ENCODE results near the gene GNB1L. TPM values are rescaled to one million over a fixed set of nuclear protein-coding genes. Genes with fewer than 3 reads are reported as not detected.

The GNB1L gene
- total and polyA plus RNA-seq, 9 of the 15 experiments (the other 6 are each of a cell fraction or from before 2014, with no cell fraction given), result 0.56 to 50.5 (median 10.2) TPM

DNA sequence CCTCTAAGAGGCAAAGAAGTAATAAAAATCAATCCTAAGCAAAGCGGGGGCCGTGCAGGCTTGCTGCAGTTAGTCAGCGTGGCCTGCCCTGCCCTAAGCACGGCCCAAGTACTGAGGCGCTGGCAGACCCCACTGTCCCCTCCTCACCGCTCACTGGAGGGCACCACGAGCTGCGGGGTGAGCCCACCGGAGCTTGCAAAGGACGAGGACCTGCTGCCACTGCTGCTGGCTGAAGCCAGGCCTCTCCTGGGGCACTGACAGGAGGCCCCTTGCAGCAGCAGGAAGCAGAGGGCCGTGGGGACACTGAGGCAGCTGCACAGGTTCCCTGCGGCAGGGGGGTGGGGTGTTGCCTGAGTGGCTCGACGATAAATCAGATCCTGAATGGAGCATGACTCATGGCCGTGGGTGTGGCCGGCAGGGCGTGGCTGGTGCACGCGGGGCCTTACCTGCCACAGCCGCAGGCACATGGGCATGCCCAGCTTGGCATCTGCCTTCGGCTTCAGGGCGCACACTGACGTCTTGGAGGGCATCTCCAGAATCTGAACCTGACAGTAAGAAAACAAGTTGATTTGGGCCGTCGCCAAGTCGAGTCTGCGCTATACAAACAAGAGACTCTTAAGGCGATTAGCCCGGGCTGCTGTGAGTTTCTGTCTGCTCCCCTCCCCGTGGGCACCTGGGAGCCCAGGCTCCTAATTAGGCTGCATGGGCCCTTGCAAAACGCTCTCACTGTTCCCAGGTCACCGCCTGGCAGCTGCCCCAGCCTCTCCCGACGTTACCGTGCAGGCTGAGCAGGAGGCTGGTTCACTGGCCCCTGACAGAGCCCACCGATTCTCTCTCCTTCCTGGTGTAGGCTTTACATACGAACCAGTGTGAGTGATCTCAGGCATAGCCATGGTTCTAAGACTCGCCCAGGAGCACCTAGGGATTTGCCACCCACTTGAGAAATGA lies 48.2 kb downstream of the GNB1L start (continued):
- TF ChIP-seq, protein P1, sequence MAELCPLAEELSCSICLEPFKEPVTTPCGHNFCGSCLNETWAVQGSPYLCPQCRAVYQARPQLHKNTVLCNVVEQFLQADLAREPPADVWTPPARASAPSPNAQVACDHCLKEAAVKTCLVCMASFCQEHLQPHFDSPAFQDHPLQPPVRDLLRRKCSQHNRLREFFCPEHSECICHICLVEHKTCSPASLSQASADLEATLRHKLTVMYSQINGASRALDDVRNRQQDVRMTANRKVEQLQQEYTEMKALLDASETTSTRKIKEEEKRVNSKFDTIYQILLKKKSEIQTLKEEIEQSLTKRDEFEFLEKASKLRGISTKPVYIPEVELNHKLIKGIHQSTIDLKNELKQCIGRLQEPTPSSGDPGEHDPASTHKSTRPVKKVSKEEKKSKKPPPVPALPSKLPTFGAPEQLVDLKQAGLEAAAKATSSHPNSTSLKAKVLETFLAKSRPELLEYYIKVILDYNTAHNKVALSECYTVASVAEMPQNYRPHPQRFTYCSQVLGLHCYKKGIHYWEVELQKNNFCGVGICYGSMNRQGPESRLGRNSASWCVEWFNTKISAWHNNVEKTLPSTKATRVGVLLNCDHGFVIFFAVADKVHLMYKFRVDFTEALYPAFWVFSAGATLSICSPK (IDR thresholded peaks at IDR 0.05; ENCODE audit: borderline replicate concordance), result no peak
- no peak for TF ChIP-seq GTF2A2 (tag; IDR thresholded peaks at IDR 0.05)
- TF ChIP-seq, protein P2, sequence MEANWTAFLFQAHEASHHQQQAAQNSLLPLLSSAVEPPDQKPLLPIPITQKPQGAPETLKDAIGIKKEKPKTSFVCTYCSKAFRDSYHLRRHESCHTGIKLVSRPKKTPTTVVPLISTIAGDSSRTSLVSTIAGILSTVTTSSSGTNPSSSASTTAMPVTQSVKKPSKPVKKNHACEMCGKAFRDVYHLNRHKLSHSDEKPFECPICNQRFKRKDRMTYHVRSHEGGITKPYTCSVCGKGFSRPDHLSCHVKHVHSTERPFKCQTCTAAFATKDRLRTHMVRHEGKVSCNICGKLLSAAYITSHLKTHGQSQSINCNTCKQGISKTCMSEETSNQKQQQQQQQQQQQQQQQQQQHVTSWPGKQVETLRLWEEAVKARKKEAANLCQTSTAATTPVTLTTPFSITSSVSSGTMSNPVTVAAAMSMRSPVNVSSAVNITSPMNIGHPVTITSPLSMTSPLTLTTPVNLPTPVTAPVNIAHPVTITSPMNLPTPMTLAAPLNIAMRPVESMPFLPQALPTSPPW (CRISPR knock-in tag; IDR thresholded peaks at IDR 0.05), result peak; percentile 80
- peak; percentile 87 for TF ChIP-seq CREM (IDR thresholded peaks at IDR 0.05; ENCODE audit: low read depth)
- TF ChIP-seq RHOXF2B (CRISPR knock-in tag; conservative IDR thresholded peaks at IDR 0.05), result 0 out of 2 replicates have a peak, but pooled peaks have one; percentile 14
- TF ChIP-seq ZNF696 (CRISPR knock-in tag; conservative IDR thresholded peaks at IDR 0.05), result no peak
- TF ChIP-seq, protein P3, sequence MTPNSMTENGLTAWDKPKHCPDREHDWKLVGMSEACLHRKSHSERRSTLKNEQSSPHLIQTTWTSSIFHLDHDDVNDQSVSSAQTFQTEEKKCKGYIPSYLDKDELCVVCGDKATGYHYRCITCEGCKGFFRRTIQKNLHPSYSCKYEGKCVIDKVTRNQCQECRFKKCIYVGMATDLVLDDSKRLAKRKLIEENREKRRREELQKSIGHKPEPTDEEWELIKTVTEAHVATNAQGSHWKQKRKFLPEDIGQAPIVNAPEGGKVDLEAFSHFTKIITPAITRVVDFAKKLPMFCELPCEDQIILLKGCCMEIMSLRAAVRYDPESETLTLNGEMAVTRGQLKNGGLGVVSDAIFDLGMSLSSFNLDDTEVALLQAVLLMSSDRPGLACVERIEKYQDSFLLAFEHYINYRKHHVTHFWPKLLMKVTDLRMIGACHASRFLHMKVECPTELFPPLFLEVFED (CRISPR knock-in tag; conservative IDR thresholded peaks at IDR 0.05), result no peak
- no peak for TF ChIP-seq ZNF436 (CRISPR knock-in tag; IDR thresholded peaks at IDR 0.05)
- TF ChIP-seq SIRT6 (IDR thresholded peaks at IDR 0.05; ENCODE audit: low read depth, low read length), result no peak
- no peak for TF ChIP-seq TSC22D4 (tag; IDR thresholded peaks at IDR 0.05)
- TF ChIP-seq POLR3G (IDR thresholded peaks at IDR 0.05; ENCODE audit: extremely low read depth, insufficient read length, insufficient replicate concordance), result no peak
- TF ChIP-seq, protein P4, sequence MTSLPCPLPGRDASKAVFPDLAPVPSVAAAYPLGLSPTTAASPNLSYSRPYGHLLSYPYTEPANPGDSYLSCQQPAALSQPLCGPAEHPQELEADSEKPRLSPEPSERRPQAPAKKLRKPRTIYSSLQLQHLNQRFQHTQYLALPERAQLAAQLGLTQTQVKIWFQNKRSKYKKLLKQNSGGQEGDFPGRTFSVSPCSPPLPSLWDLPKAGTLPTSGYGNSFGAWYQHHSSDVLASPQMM (CRISPR knock-in tag; IDR thresholded peaks at IDR 0.05), result no peak
- peak; percentile 99 for TF ChIP-seq DPF2 (IDR thresholded peaks at IDR 0.05)
- TF ChIP-seq, protein P5, sequence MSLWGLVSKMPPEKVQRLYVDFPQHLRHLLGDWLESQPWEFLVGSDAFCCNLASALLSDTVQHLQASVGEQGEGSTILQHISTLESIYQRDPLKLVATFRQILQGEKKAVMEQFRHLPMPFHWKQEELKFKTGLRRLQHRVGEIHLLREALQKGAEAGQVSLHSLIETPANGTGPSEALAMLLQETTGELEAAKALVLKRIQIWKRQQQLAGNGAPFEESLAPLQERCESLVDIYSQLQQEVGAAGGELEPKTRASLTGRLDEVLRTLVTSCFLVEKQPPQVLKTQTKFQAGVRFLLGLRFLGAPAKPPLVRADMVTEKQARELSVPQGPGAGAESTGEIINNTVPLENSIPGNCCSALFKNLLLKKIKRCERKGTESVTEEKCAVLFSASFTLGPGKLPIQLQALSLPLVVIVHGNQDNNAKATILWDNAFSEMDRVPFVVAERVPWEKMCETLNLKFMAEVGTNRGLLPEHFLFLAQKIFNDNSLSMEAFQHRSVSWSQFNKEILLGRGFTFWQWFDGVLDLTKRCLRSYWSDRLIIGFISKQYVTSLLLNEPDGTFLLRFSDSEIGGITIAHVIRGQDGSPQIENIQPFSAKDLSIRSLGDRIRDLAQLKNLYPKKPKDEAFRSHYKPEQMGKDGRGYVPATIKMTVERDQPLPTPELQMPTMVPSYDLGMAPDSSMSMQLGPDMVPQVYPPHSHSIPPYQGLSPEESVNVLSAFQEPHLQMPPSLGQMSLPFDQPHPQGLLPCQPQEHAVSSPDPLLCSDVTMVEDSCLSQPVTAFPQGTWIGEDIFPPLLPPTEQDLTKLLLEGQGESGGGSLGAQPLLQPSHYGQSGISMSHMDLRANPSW (CRISPR knock-in tag; IDR thresholded peaks at IDR 0.05), result peak; percentile 94; the same call in 1 of the 2 replicates
- 0 out of 2 replicates have a peak, but pooled peaks have one; percentile 87 for TF ChIP-seq RBM14 (IDR thresholded peaks at IDR 0.05; ENCODE audit: borderline replicate concordance, insufficient read depth, low read depth, low read length)
- TF ChIP-seq, protein P6, sequence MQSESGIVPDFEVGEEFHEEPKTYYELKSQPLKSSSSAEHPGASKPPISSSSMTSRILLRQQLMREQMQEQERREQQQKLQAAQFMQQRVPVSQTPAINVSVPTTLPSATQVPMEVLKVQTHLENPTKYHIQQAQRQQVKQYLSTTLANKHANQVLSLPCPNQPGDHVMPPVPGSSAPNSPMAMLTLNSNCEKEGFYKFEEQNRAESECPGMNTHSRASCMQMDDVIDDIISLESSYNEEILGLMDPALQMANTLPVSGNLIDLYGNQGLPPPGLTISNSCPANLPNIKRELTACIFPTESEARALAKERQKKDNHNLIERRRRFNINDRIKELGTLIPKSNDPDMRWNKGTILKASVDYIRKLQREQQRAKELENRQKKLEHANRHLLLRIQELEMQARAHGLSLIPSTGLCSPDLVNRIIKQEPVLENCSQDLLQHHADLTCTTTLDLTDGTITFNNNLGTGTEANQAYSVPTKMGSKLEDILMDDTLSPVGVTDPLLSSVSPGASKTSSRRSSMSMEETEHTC (IDR thresholded peaks at IDR 0.05), result no peak; the same call in 1 of the 2 replicates
